Measurements from ENCODE around the gene KCNJ5.
"Not testable (repeated sequence)": the region's sequence is repeated elsewhere in the genome, so short reads cannot be mapped to it uniquely, and the experiment has no call there.

KCNJ5 gene

GRCh38 chr11:128915149-128915521 is 24.0 kb downstream of the KCNJ5 start:
- DNase-seq, result no peak

GRCh38 chr11:128916037-128916572 is 24.9 kb downstream of the KCNJ5 start:
- no peak for DNase-seq

- no peak for DNase-seq
Measured at GRCh38 chr11:128916681-128917080, 25.5 kb downstream of the KCNJ5 start.

- DNase-seq, result no peak
Measured at GRCh38 chr11:128917144-128917724, 26.1 kb downstream of the KCNJ5 start.

GRCh38 chr11:128919216-128919615 is 28.1 kb downstream of the KCNJ5 start:
- no peak for DNase-seq

- not testable (repeated sequence) for DNase-seq
Measured at GRCh38 chr11:128919635-128920034, 28.5 kb downstream of the KCNJ5 start.

GRCh38 chr11:128920666-128921065 is 29.5 kb downstream of the KCNJ5 start:
- no peak for DNase-seq

- no peak for DNase-seq
Measured at GRCh38 chr11:128921793-128922192, 30.6 kb downstream of the KCNJ5 start.

GRCh38 chr11:128924104-128924503 is 32.9 kb downstream of the KCNJ5 start:
- no peak for DNase-seq

- DNase-seq, result no peak
Measured at GRCh38 chr11:128924510-128925249, 33.5 kb downstream of the KCNJ5 start.

GRCh38 chr11:128925250-128925600 is 34.1 kb downstream of the KCNJ5 start:
- no peak for DNase-seq

- DNase-seq, result no peak
Measured at GRCh38 chr11:128926000-128926399, 34.8 kb downstream of the KCNJ5 start.

GRCh38 chr11:128926437-128927107 is 35.4 kb downstream of the KCNJ5 start:
- no peak for DNase-seq

GRCh38 chr11:128927108-128927461 is 35.9 kb downstream of the KCNJ5 start:
- DNase-seq, result no peak

GRCh38 chr11:128927683-128928336 is 36.7 kb downstream of the KCNJ5 start:
- DNase-seq, result no peak

GRCh38 chr11:128928400-128928799 is 37.2 kb downstream of the KCNJ5 start:
- DNase-seq, result no peak

GRCh38 chr11:128929468-128929867 is 38.3 kb downstream of the KCNJ5 start:
- DNase-seq, result no peak

GRCh38 chr11:128929991-128930390 is 38.8 kb downstream of the KCNJ5 start:
- peak; percentile 27 for DNase-seq

- no peak for DNase-seq
Measured at GRCh38 chr11:128931066-128931465, 39.9 kb downstream of the KCNJ5 start.

- no peak for DNase-seq
Measured at GRCh38 chr11:128931668-128932067, 40.5 kb downstream of the KCNJ5 start.

GRCh38 chr11:128933481-128934178 is 42.5 kb downstream of the KCNJ5 start:
- DNase-seq, result no peak

- DNase-seq, result no peak
Measured at GRCh38 chr11:128934351-128934750, 43.2 kb downstream of the KCNJ5 start.

GRCh38 chr11:128934926-128935325 is 43.8 kb downstream of the KCNJ5 start:
- no peak for DNase-seq
